HG02885 (cell line): Measurements from ENCODE around the gene KMT2C.
"Not testable (repeated sequence)": the region's sequence is repeated elsewhere in the genome, so short reads cannot be mapped to it uniquely, and the experiment has no call there.

ENCODE experiments used
- ATAC-seq: cut with Tn5 transposase; IDR thresholded peaks from one replicate; pipeline ENCODE4 v1.9.1; 2021; ENCODE audit warnings: mild to moderate bottlenecking; ENCODE audit not compliant: unreplicated experiment, poor library complexity

KMT2C gene

GRCh38 chr7:152435384-152436110 lies at the start of gene KMT2C:
Gene KMT2C, minus strand, starts transcription at chr7:152436003. Its CDS starts 217 bp downstream, at chr7:152435786.
- ATAC-seq, result peak; percentile 24

GRCh38 chr7:152481082-152481481 lies 45.3 kb upstream of the KMT2C start:
- ATAC-seq, result no peak

- no peak for ATAC-seq
Measured at GRCh38 chr7:152480664-152481063, 44.9 kb upstream of the KMT2C start.

- no peak for ATAC-seq
Measured at GRCh38 chr7:152479595-152479994, 43.8 kb upstream of the KMT2C start.

- no peak for ATAC-seq
Measured at GRCh38 chr7:152478140-152478539, 42.3 kb upstream of the KMT2C start.

GRCh38 chr7:152477079-152477478 lies 41.3 kb upstream of the KMT2C start:
- ATAC-seq, result no peak

GRCh38 chr7:152476551-152476950 lies 40.7 kb upstream of the KMT2C start:
- ATAC-seq, result no peak

GRCh38 chr7:152471023-152471620 lies 35.3 kb upstream of the KMT2C start:
- ATAC-seq, result not testable (repeated sequence)

- not testable (repeated sequence) for ATAC-seq
Measured at GRCh38 chr7:152470251-152471022, 34.6 kb upstream of the KMT2C start.

GRCh38 chr7:152469576-152469975 lies 33.8 kb upstream of the KMT2C start:
- ATAC-seq, result not testable (repeated sequence)

GRCh38 chr7:152467225-152467624 lies 31.4 kb upstream of the KMT2C start:
- ATAC-seq, result no peak

- no peak for ATAC-seq
Measured at GRCh38 chr7:152465119-152465387, 29.2 kb upstream of the KMT2C start.

- peak; percentile 39 for ATAC-seq
Measured at GRCh38 chr7:152464312-152465118, 28.7 kb upstream of the KMT2C start.

- peak; percentile 88 for ATAC-seq
Measured at GRCh38 chr7:152463709-152464311, 28.0 kb upstream of the KMT2C start.

- peak; percentile 15 for ATAC-seq
Measured at GRCh38 chr7:152462995-152463708, 27.3 kb upstream of the KMT2C start.

- ATAC-seq, result no peak
Measured at GRCh38 chr7:152459724-152460251, 24.0 kb upstream of the KMT2C start.

- no peak for ATAC-seq
Measured at GRCh38 chr7:152451356-152451755, 15.6 kb upstream of the KMT2C start.

- not testable (repeated sequence) for ATAC-seq
Measured at GRCh38 chr7:152445386-152446008, 9.7 kb upstream of the KMT2C start.

GRCh38 chr7:152443586-152443985 lies 7.8 kb upstream of the KMT2C start:
- no peak for ATAC-seq
